Osteocyte (in vitro differentiated cells): ENCODE results near the gene ST8SIA2. TPM values are rescaled to one million over a fixed set of nuclear protein-coding genes. Genes with fewer than 3 reads are reported as not detected.

Experiments used
- DNase-seq: peaks from one replicate; pipeline ENCODE4 v3.0.0; 2021; ENCODE audit warnings: mixed read lengths; ENCODE audit not compliant: unreplicated experiment; ENCODE audit errors: extremely low spot score
- H3K27ac Mint-ChIP-seq: one replicate; pipeline ENCODE4 v1.8.0; 2021; ENCODE audit warnings: mild to moderate bottlenecking, mixed read lengths; ENCODE audit not compliant: unreplicated experiment
- H3K27me3 Mint-ChIP-seq: one replicate; pipeline ENCODE4 v1.8.0; 2021; ENCODE audit warnings: mixed read lengths; ENCODE audit not compliant: unreplicated experiment
- H3K36me3 Mint-ChIP-seq: one replicate; pipeline ENCODE4 v1.8.0; 2021; ENCODE audit warnings: mixed read lengths; ENCODE audit not compliant: unreplicated experiment
- H3K4me1 Mint-ChIP-seq: one replicate; pipeline ENCODE4 v1.8.0; 2021; ENCODE audit warnings: mixed read lengths; ENCODE audit not compliant: unreplicated experiment
- H3K4me3 Mint-ChIP-seq: one replicate; pipeline ENCODE4 v1.8.0; 2021; ENCODE audit warnings: mild to moderate bottlenecking, moderate library complexity, mixed read lengths; ENCODE audit not compliant: unreplicated experiment
- H3K9me3 Mint-ChIP-seq: one replicate; pipeline ENCODE4 v1.8.0; 2021; ENCODE audit warnings: mixed read lengths; ENCODE audit not compliant: unreplicated experiment
- total RNA-seq: library from RNA; stranded (reverse); gene quantifications from 2 replicates; pipeline ENCODE4 v1.2.1, GENCODE V29; 2021
- TF ChIP-seq, protein P1 (sequence below): fragments of 200-600 bp; sonication (generic); IDR thresholded peaks from 2 replicates; pipeline ENCODE4 v1.5.0; 2021; ENCODE audit warnings: antibody characterized with exemption, mild to moderate bottlenecking, moderate library complexity

ST8SIA2 gene
- total RNA-seq, 1 donor from 2014 or later: 2.1 TPM

DNA sequence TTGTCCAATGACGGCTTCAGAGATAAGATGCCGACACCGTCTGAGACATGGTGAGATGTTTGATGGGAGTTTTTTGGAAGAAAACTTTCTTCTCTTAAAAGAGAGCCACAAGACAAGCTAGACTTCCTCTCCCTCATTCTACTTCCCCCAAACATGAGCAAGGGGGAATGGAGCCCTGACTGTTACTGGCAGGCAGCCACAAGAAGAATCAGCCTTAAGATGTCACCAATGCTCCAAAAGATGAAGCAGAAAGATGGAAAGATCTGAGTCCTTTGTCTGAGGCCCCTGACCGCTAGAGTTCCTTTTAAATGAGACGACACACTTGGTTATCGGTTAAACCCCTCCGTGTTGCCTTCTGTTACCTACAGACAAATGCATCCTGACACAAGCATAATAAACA is 108.7 kb downstream of the ST8SIA2 start:
- Mint-ChIP-seq H3K4me1 (no peaks in the 10 kb centered on the region), H3K4me3 (no peak overlapping the region), H3K36me3 (no peaks in the 10 kb centered on the region), H3K27ac (no peak overlapping the region), H3K9me3 (peaks cover 8% of the 10 kb centered on the region), H3K27me3 (peaks cover 40% of the 10 kb centered on the region)
- DNase-seq: no peak
- TF ChIP-seq, protein P1, sequence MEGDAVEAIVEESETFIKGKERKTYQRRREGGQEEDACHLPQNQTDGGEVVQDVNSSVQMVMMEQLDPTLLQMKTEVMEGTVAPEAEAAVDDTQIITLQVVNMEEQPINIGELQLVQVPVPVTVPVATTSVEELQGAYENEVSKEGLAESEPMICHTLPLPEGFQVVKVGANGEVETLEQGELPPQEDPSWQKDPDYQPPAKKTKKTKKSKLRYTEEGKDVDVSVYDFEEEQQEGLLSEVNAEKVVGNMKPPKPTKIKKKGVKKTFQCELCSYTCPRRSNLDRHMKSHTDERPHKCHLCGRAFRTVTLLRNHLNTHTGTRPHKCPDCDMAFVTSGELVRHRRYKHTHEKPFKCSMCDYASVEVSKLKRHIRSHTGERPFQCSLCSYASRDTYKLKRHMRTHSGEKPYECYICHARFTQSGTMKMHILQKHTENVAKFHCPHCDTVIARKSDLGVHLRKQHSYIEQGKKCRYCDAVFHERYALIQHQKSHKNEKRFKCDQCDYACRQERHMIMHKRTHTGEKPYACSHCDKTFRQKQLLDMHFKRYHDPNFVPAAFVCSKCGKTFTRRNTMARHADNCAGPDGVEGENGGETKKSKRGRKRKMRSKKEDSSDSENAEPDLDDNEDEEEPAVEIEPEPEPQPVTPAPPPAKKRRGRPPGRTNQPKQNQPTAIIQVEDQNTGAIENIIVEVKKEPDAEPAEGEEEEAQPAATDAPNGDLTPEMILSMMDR: no peak

DNA sequence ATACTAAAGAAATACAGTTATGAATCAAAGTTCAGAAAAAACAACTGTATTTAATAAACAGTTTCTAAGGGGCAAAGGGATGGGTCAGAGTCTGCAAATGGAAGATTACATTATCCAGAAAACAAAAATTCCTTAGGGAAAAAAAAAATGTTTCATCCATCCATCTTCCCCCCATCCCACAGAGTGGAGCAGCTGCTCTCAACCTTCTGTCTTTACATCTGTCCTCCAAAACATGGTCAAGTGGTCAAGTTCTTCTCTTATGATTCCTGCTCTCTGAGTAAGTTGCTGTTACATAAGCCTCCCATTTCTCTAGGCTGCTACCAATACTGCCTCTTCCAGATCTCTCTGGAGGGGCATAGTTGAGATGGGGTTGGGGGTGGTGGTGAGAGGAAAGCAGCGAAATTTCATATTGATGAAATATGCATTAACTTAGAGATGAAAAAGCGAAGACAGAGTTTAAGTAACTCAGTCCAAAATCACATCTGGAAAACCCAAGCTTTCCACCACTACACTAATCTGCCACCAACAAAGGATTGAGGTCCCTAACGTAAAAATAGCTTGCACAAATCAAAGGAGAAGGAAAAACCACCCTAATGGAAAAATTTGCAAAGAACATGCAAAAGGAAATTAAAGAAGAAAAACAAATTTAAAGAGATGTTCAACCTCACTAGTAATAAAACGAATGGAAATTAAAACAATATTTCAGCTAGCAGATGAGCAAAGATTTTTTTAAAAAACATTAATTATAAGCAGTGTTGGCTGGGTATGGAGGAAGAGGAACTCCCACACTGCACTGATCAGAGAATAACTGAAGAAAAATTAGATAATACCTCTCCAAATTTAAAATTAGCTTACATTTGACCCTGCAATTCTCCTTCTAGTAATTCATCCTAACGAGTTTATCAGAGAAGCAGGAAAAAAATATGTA is 109.5 kb downstream of the ST8SIA2 start:
- Mint-ChIP-seq H3K4me3 (no peak overlapping the region), H3K27ac (no peak overlapping the region), H3K36me3 (no peaks in the 10 kb centered on the region), H3K4me1 (no peaks in the 10 kb centered on the region), H3K27me3 (peaks cover 40% of the 10 kb centered on the region), H3K9me3 (peaks cover 12% of the 10 kb centered on the region)
- no peak for DNase-seq
- TF ChIP-seq, protein P1: no peak

DNA sequence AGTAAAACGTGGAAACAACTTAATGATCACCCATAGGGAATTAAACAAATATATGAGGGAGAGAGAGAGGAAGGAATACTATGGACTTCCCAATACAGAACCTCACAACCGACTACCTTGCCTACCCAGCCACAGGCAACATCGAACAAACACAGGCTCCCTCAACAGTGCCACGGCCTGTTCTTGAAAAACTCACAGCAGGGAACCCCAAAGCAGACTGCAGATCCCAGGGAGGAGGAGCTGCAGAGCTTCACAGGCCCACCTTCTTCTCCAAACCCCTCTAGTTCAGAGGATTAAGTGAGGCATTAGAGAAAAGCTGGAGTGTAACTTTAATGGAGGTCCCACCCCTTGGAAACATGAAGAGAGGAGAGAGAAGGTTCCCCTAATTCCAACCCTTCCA is 110.2 kb downstream of the ST8SIA2 start:
- Mint-ChIP-seq H3K27ac (no peak overlapping the region), H3K4me1 (no peaks in the 10 kb centered on the region), H3K27me3 (peaks cover 40% of the 10 kb centered on the region), H3K4me3 (no peak overlapping the region), H3K9me3 (peaks cover 12% of the 10 kb centered on the region), H3K36me3 (no peaks in the 10 kb centered on the region)
- TF ChIP-seq, protein P1: no peak
- DNase-seq: no peak

DNA sequence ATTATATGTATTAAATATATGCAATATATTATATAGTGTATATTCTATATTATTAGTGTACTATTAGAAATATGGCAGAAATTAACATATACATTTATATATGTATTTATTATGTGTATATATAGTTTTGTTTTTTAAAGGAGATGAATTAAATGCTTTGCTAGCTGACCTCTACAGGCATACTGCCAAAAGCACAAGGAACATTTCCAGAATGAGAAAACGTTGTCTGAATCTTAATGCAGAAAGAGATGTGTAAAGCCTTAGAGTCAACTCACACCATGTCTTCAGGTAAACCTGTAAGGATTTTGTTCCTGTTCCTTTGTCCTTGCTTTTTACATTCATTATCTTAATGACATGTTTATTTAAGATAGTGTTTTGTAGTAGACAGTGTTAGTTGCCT is 111.9 kb downstream of the ST8SIA2 start:
- no peak overlapping the region for H3K27ac Mint-ChIP-seq
- no peaks in the 10 kb centered on the region for H3K36me3 Mint-ChIP-seq
- H3K4me3 Mint-ChIP-seq: no peak overlapping the region
- H3K4me1 Mint-ChIP-seq: no peaks in the 10 kb centered on the region
- TF ChIP-seq, protein P1: no peak
- no peak for DNase-seq
- H3K9me3 Mint-ChIP-seq: peaks cover 12% of the 10 kb centered on the region
- H3K27me3 Mint-ChIP-seq: peaks cover 35% of the 10 kb centered on the region

DNA sequence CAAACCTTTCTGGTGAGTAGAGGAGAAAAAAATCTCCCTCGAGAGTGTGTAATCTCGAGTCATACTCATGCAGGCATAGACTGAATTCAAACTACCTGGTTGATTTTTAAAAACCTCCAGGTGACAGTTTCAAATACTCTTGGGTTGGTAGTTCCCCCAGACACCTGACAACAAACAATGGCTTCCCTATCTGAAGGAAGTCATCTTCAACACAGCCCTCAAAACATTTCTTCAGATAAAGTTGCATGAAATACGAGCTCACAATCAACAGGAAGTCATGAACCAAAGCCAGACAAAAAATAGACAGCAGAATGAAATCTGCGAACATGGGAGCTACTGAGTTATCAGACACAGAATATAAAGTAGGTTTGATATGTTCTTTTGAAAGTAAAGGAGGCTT is 112.8 kb downstream of the ST8SIA2 start:
- H3K27me3 Mint-ChIP-seq: peaks cover 28% of the 10 kb centered on the region

More for the DNA sequence above, 112.8 kb downstream of the ST8SIA2 start:
- TF ChIP-seq, protein P1: no peak
- Mint-ChIP-seq H3K36me3 (no peaks in the 10 kb centered on the region), H3K9me3 (peaks cover 12% of the 10 kb centered on the region), H3K4me1 (no peaks in the 10 kb centered on the region), H3K4me3 (no peak overlapping the region), H3K27ac (no peak overlapping the region)
- no peak for DNase-seq
